Esophagus muscularis mucosa (tissue), 3 donors: Measurements from ENCODE around the gene RPL31.

Experiments used
- EP300 ChIP-seq: sonication (generic); formaldehyde crosslinking; IDR thresholded peaks from one replicate; pipeline ENCODE4 v1.6.1; 2017; ENCODE audit warnings: antibody characterized with exemption
- TF ChIP-seq, protein P1 (sequence below), 3 experiments: fragments of 200-600 bp in 2 of 3; fragments of 450-650 bp in 1 of 3; sonication (generic) in 2 of 3; IDR thresholded peaks; one replicate each; pipeline ENCODE4 v1.5.1; 2017 to 2019; ENCODE audit warnings: antibody characterized with exemption in 3 of 3, mild to moderate bottlenecking in 2 of 3, moderate library complexity in 1 of 3

DNA sequence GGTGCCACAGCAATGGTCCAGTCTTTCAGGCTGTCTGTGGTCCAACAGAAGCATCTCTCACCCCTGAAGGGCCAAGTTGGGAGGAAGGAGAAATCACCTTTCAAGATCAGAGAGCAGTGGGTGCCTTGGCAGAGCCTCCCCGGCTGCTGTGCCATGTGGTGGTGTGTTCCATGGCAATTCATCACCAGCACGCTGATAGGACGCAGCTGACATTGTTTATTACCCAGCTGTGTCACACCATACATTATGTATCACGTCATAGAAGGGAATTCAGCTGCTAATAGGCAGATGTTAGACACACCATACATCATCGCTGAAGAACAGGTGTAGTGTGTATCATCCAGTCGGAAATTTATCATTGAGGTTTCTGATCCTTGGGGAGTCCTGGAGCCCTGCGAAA is 29.6 kb upstream of the RPL31 start:
- no peak for TF ChIP-seq EP300
- TF ChIP-seq, protein P1, sequence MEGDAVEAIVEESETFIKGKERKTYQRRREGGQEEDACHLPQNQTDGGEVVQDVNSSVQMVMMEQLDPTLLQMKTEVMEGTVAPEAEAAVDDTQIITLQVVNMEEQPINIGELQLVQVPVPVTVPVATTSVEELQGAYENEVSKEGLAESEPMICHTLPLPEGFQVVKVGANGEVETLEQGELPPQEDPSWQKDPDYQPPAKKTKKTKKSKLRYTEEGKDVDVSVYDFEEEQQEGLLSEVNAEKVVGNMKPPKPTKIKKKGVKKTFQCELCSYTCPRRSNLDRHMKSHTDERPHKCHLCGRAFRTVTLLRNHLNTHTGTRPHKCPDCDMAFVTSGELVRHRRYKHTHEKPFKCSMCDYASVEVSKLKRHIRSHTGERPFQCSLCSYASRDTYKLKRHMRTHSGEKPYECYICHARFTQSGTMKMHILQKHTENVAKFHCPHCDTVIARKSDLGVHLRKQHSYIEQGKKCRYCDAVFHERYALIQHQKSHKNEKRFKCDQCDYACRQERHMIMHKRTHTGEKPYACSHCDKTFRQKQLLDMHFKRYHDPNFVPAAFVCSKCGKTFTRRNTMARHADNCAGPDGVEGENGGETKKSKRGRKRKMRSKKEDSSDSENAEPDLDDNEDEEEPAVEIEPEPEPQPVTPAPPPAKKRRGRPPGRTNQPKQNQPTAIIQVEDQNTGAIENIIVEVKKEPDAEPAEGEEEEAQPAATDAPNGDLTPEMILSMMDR (IDR thresholded peaks at IDR 0.05) = no peak
